IMR-90 (cell line): ENCODE results near the gene IL21. TPM values are rescaled to one million over a fixed set of nuclear protein-coding genes. Genes with fewer than 3 reads are reported as not detected.

ENCODE experiments used
- ATAC-seq: fragments of 200-7000 bp; cut with Tn5 transposase; 2 replicates; pipeline ENCODE4 v1.9.1; 2020; ENCODE audit warnings: low read depth, mild to moderate bottlenecking, moderate library complexity
- BruUV-seq: library from RNA; stranded (reverse); fragments of 400-500 nt; replicated peaks from 2 replicates; lab custom pipeline; 2021; lab: Mats Ljungman, UMichigan
- CTCF ChIA-PET: fragments of 300-600 bp; formaldehyde crosslinking; extraction: SDS; loops from one replicate; lab custom pipeline; 2021; ENCODE audit warnings: antibody characterized with exemption; lab: Yijun Ruan, JAX
- POLR2A ChIA-PET: fragments of 300-600 bp; sonication (Branson Sonifier 250); formaldehyde crosslinking; loops from one replicate; lab custom pipeline; 2022; ENCODE audit warnings: antibody characterized with exemption; ENCODE audit not compliant: unreplicated experiment; lab: Charles Lee
- DNase-seq: peaks from one replicate; pipeline ENCODE4 v3.0.0; 2013
- H2AFZ ChIP-seq: replicated peaks from 2 replicates; pipeline ENCODE3; 2013; ENCODE audit warnings: low read length, mild to moderate bottlenecking; ENCODE audit not compliant: poor library complexity
- H2AK5ac ChIP-seq: 2 replicates; pipeline ENCODE4 v1.6.1; 2013; ENCODE audit warnings: low read depth, low read length, inconsistent platforms
- H2AK9ac ChIP-seq: replicated peaks from 2 replicates; pipeline ENCODE3; 2013; ENCODE audit warnings: mild to moderate bottlenecking, low read depth, low read length, moderate library complexity; ENCODE audit not compliant: poor library complexity
- H2BK120ac ChIP-seq: 2 replicates; pipeline ENCODE4 v1.6.1; 2013; ENCODE audit warnings: low read depth, low read length, inconsistent platforms
- H2BK15ac ChIP-seq: 3 replicates; pipeline ENCODE4 v1.6.1; 2013; ENCODE audit warnings: low read depth, low read length, inconsistent platforms
- H2BK20ac ChIP-seq: 2 replicates; pipeline ENCODE4 v1.6.1; 2013; ENCODE audit warnings: low read depth, mild to moderate bottlenecking, inconsistent platforms, low read length, moderate library complexity
- H2BK5ac ChIP-seq: 2 replicates; pipeline ENCODE4 v1.6.1; 2013; ENCODE audit warnings: mild to moderate bottlenecking, low read depth, low read length, inconsistent platforms; ENCODE audit not compliant: poor library complexity, severe bottlenecking
- H3K14ac ChIP-seq: replicated peaks from 2 replicates; pipeline ENCODE4 v1.6.1; 2013; ENCODE audit warnings: low read depth, low read length, inconsistent platforms
- H3K18ac ChIP-seq: 2 replicates; pipeline ENCODE4 v1.6.1; 2013; ENCODE audit warnings: low read depth, low read length, control low read depth
- H3K23ac ChIP-seq: 2 replicates; pipeline ENCODE4 v1.6.1; 2013; ENCODE audit warnings: low read depth, low read length, inconsistent platforms
- H3K27ac ChIP-seq: 2 replicates; pipeline ENCODE4 v1.5.1; 2013; ENCODE audit warnings: mild to moderate bottlenecking, control low read depth, low read length; ENCODE audit not compliant: insufficient read depth
- H3K27me3 ChIP-seq: 2 replicates; pipeline ENCODE4 v1.6.1; 2013; ENCODE audit warnings: low read length; ENCODE audit not compliant: control insufficient read depth, insufficient read depth
- H3K36me3 ChIP-seq: 2 replicates; pipeline ENCODE4 v1.6.1; 2013; ENCODE audit warnings: low read length, mixed read lengths; ENCODE audit not compliant: control insufficient read depth, insufficient read depth
- H3K4ac ChIP-seq: 2 replicates; pipeline ENCODE4 v1.6.1; 2013; ENCODE audit warnings: low read depth, low read length, inconsistent platforms
- H3K4me1 ChIP-seq: 2 replicates; pipeline ENCODE4 v1.6.1; 2013; ENCODE audit warnings: low read length, mixed read lengths; ENCODE audit not compliant: control insufficient read depth, insufficient read depth
- H3K4me2 ChIP-seq: 2 replicates; pipeline ENCODE4 v1.6.1; 2013; ENCODE audit warnings: low read depth, mild to moderate bottlenecking, control low read depth, low read length, moderate library complexity
- H3K4me3 ChIP-seq: 2 replicates; pipeline ENCODE4 v1.5.1; 2013; ENCODE audit warnings: low read depth, mild to moderate bottlenecking, control low read depth, low read length, moderate library complexity; ENCODE audit not compliant: insufficient read depth
- H3K56ac ChIP-seq: 2 replicates; pipeline ENCODE4 v1.6.1; 2013; ENCODE audit warnings: low read length, inconsistent platforms; ENCODE audit not compliant: insufficient read depth; ENCODE audit errors: extremely low read depth
- H3K79me1 ChIP-seq, 2 experiments: 2 replicates each; pipeline ENCODE4 v1.6.1; 2013; ENCODE audit warnings: low read length in 2 of 2, inconsistent platforms in 1 of 2, low read depth in 1 of 2
- H3K9ac ChIP-seq: 2 replicates; pipeline ENCODE4 v1.6.1; 2013; ENCODE audit warnings: low read depth, low read length, control low read depth
- H3K9me1 ChIP-seq: 2 replicates; pipeline ENCODE4 v1.6.1; 2013; ENCODE audit warnings: low read length, inconsistent platforms; ENCODE audit not compliant: insufficient read depth
- H3K9me3 ChIP-seq: 2 replicates; pipeline ENCODE4 v1.6.1; 2013; ENCODE audit warnings: low read length; ENCODE audit not compliant: control insufficient read depth, insufficient read depth
- H4K20me1 ChIP-seq: 2 replicates; pipeline ENCODE4 v1.6.1; 2013; ENCODE audit warnings: low read length, inconsistent platforms; ENCODE audit not compliant: insufficient read depth
- H4K5ac ChIP-seq: 2 replicates; pipeline ENCODE4 v1.6.1; 2013; ENCODE audit warnings: mild to moderate bottlenecking, low read depth, low read length, control low read depth
- H4K8ac ChIP-seq, 2 experiments: 2 replicates each; pipeline ENCODE4 v1.6.1; 2013; ENCODE audit warnings: low read depth in 2 of 2, low read length in 2 of 2, control low read depth in 1 of 2, inconsistent platforms in 1 of 2
- H4K91ac ChIP-seq: 2 replicates; pipeline ENCODE4 v1.6.1; 2013; ENCODE audit warnings: low read depth, low read length, inconsistent platforms; ENCODE audit not compliant: insufficient read depth
- BHLHE40 ChIP-seq: fragments of 150-350 bp; IDR thresholded peaks from 2 replicates; pipeline ENCODE4 v1.6.1; 2016; ENCODE audit warnings: mild to moderate bottlenecking, low read depth, low read length
- CEBPB ChIP-seq: IDR thresholded peaks from 2 replicates; pipeline ENCODE4 v1.6.1; 2012; ENCODE audit warnings: low read depth, low read length, improper control_type of control experiment
- CHD1 ChIP-seq: IDR thresholded peaks from 2 replicates; pipeline ENCODE4 v1.6.1; 2012; ENCODE audit warnings: low read depth, low read length, improper control_type of control experiment
- MAFK ChIP-seq: IDR thresholded peaks from 2 replicates; pipeline ENCODE4 v1.6.1; 2012; ENCODE audit warnings: low read depth, low read length, improper control_type of control experiment
- MXI1 ChIP-seq: IDR thresholded peaks from 2 replicates; pipeline ENCODE4 v1.6.1; 2012; ENCODE audit warnings: low read depth, mild to moderate bottlenecking, low read length, moderate library complexity, borderline replicate concordance
- NFE2L2 ChIP-seq: fragments of 150-350 bp; IDR thresholded peaks from 2 replicates; pipeline ENCODE4 v1.6.1; 2016; ENCODE audit warnings: low read depth, mild to moderate bottlenecking, low read length
- POLR2A ChIP-seq: IDR thresholded peaks from 2 replicates; pipeline ENCODE4 v1.6.1; 2012; ENCODE audit warnings: mild to moderate bottlenecking, low read depth, low read length
- RAD21 ChIP-seq: IDR thresholded peaks from 2 replicates; pipeline ENCODE4 v1.6.1; 2012; ENCODE audit warnings: low read length, improper control_type of control experiment
- RCOR1 ChIP-seq: IDR thresholded peaks from 2 replicates; pipeline ENCODE4 v1.6.1; 2012; ENCODE audit warnings: mild to moderate bottlenecking, low read length, improper control_type of control experiment; ENCODE audit not compliant: insufficient replicate concordance
- SMC3 ChIP-seq: fragments of 150-350 bp; IDR thresholded peaks from 2 replicates; pipeline ENCODE4 v1.6.1; 2016; ENCODE audit warnings: low read depth, mild to moderate bottlenecking, antibody characterized with exemption, low read length, moderate library complexity
- USF2 ChIP-seq: fragments of 150-350 bp; IDR thresholded peaks from 2 replicates; pipeline ENCODE4 v1.6.1; 2017; ENCODE audit warnings: mild to moderate bottlenecking, antibody characterized with exemption, low read length, low read depth
- WGBS, 2 experiments: methylation state at CpG; one replicate each; pipeline versions ENCODE4 v1.1.5 to v1.1.7; 2013; ENCODE audit warnings: missing lambda C conversion rate in 2 of 2; ENCODE audit not compliant: insufficient read length in 1 of 2; ENCODE audit errors: extremely low coverage in 2 of 2; 5-methylcytosine and 5-hydroxymethylcytosine counted together
- dilution Hi-C: fragments of 300-500 bp; cut with HindIII; formaldehyde crosslinking; loops from one replicate; pipeline ENCODE4 v1.14.3; 2018; ENCODE audit warnings: low sequenced_read_pairs; ENCODE audit not compliant: unreplicated experiment
- in situ Hi-C: fragments of 300-500 bp; cut with MboI; formaldehyde crosslinking; loops from 3 replicates; pipeline ENCODE4 v1.14.3; 2019; ENCODE audit warnings: low sequenced_read_pairs, inconsistent platforms, mixed read lengths
- intact Hi-C: fragments of 100-400 bp; cut with micrococcal nuclease; formaldehyde crosslinking; loops from 2 replicates; pipeline ENCODE4 v1.10.0; 2022
- polyA plus RNA-seq, 3 experiments: library from polyadenylated mRNA; depleted of rRNA; stranded (reverse); fragments of >200 nt; gene quantifications; 2 replicates each; pipeline ENCODE4 v1.2.3, GENCODE V29; 2012; ENCODE audit warnings: low replicate concordance in 1 of 3
- total RNA-seq: library from RNA; depleted of rRNA; stranded (reverse); fragments of >200 nt; gene quantifications from 2 replicates; pipeline ENCODE4 v1.2.3, GENCODE V29; 2012

Gene IL21
- total and polyA plus RNA-seq, 2 of the 4 experiments (the other 2 are of a cell fraction) = not detected

DNA sequence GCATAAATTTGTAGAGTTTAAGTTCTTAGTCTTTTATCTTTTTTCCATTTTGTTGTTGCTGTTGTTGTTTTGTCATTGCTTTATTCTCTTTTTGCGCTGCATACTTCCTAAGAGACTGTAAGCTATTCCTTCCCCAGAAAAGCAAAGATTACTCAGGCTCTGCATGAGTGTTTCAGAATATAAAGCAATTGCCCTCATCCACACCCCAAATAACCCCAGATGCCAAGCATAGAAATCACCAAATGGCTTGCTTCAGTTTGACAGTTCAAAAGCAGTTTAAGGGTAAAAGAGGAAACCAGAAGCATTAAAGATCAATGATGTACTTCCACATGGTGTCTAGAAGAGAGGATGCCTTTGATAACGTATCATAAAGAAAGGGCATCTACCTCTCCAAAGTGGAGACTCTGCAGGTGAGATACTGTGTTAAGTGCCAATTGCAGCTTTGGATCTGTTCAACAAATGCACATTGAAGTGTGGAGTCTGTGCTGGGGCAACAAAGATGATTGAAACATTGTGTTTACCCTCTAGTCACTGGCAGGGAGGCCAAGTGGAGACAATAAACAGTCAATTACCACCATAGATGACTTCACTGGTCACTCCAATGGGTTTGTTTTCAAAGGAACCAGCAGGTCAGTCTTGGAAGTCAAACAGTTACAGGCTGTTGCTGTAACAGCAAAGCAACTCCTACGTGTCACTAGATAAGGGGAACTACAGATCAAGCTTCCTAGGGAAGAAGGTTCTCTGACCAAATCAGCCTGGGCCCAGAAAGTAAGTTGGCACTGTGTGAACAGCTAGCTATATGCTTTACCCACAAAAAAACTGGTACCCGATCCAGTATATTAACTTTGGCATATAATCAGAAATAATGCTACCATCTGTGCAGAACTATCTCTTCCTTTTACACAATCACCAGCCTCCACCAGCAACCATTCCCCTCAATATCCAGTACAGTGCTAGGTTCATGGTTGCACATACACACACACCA is 40.6 kb upstream of the IL21 start:
- Histone ChIP-seq H3K4ac (no peak overlapping the region), H3K4me2 (no peak overlapping the region), H2BK120ac (no peak overlapping the region), H2BK15ac (no peak overlapping the region), H2AK9ac (no peak overlapping the region), H4K91ac (no peak overlapping the region), H2AFZ (no peak overlapping the region), H3K9me3 (peaks cover 4% of the 10 kb centered on the region; the same call in 1 of the 2 replicates), H3K56ac (no peak overlapping the region), H3K9ac (no peak overlapping the region), H2AK5ac (0 out of 2 replicates have a peak overlapping the region, but pooled peaks have one; percentile 21), H2BK5ac (no peak overlapping the region), H4K5ac (no peak overlapping the region), H3K79me1 (no peaks in the 10 kb centered on the region), H3K36me3 (no peaks in the 10 kb centered on the region), H3K14ac (no peak overlapping the region), H3K9me1 (peaks cover 4% of the 10 kb centered on the region; the same call in 1 of the 2 replicates), H3K4me1 (peaks cover 14% of the 10 kb centered on the region), H3K27ac (no peak overlapping the region), H4K8ac (no peak overlapping the region), H3K27me3 (no peaks in the 10 kb centered on the region), H4K20me1 (no peaks in the 10 kb centered on the region), H3K18ac (no peak overlapping the region), H3K23ac (no peak overlapping the region), H3K4me3 (no peak overlapping the region), H2BK20ac (no peak overlapping the region)
- dilution Hi-C loops (no loop called here), intact Hi-C loops (no loop called here), in situ Hi-C loops (no loop called here)
- no TSS peak for BruUV-seq
- DNase-seq = peak; percentile 27
- ChIA-PET CTCF (no interaction called here), POLR2A (no interaction called here)
- ATAC-seq = peak; percentile 50
- no CpG with 5 or more reads among the region's 4 CpGs for WGBS, 2 experiments
- TF ChIP-seq SMC3 (no peak), RCOR1 (no peak), BHLHE40 (no peak), NFE2L2 (no peak), MXI1 (no peak), CEBPB (no peak), MAFK (no peak), RAD21 (no peak), USF2 (no peak), POLR2A (no peak), CHD1 (no peak)
